DND-41 (cell line): ENCODE data around the gene CDK8.

Experiments used
- ATAC-seq: fragments of 200-7000 bp; cut with Tn5 transposase; 3 replicates; pipeline ENCODE4 v1.9.1; 2021; ENCODE audit warnings: low read depth; ENCODE audit not compliant: insufficient read depth
- DNase-seq: peaks from one replicate; pipeline ENCODE4 v3.0.0-alpha.2; 2020
- H2AFZ ChIP-seq: 2 replicates; pipeline ENCODE4 v1.6.0; 2012; ENCODE audit warnings: low read depth, low read length
- H3K27ac ChIP-seq: 2 replicates; pipeline ENCODE4 v1.5.1; 2012; ENCODE audit warnings: low read length, inconsistent platforms
- H3K27me3 ChIP-seq: fragments of 200-600 bp; sonication (generic); 2 replicates; pipeline ENCODE4 v1.6.0; 2012; ENCODE audit warnings: low read length, mild to moderate bottlenecking, inconsistent platforms; ENCODE audit not compliant: insufficient read depth, poor library complexity
- H3K36me3 ChIP-seq: 2 replicates; pipeline ENCODE4 v1.5.1; 2012; ENCODE audit warnings: low read length, inconsistent platforms; ENCODE audit not compliant: insufficient read depth
- H3K4me1 ChIP-seq: 2 replicates; pipeline ENCODE4 v1.5.1; 2012; ENCODE audit warnings: mild to moderate bottlenecking, low read length; ENCODE audit not compliant: insufficient read depth
- H3K4me2 ChIP-seq: 2 replicates; pipeline ENCODE4 v1.6.0; 2012; ENCODE audit warnings: mild to moderate bottlenecking, moderate library complexity, low read length, inconsistent platforms; ENCODE audit not compliant: insufficient read depth
- H3K4me3 ChIP-seq, 2 experiments: fragments of 200-600 bp in 1 of 2; shearing (Covaris generic) in 1 of 2; 2 replicates each; pipeline ENCODE4 v1.5.1; 2012 to 2016; ENCODE audit warnings: inconsistent platforms in 2 of 2, low read length in 2 of 2, mild to moderate bottlenecking in 2 of 2, low read depth in 1 of 2, moderate library complexity in 1 of 2
- H3K79me2 ChIP-seq: 2 replicates; pipeline ENCODE4 v1.6.0; 2012; ENCODE audit warnings: low read length, inconsistent platforms; ENCODE audit not compliant: insufficient read depth
- H3K9ac ChIP-seq: 2 replicates; pipeline ENCODE4 v1.6.0; 2012; ENCODE audit warnings: low read depth, mild to moderate bottlenecking, inconsistent platforms, low read length, moderate library complexity
- H3K9me3 ChIP-seq: 2 replicates; pipeline ENCODE4 v1.5.1; 2012; ENCODE audit warnings: low read length, moderate library complexity, mild to moderate bottlenecking, inconsistent platforms; ENCODE audit not compliant: insufficient read depth, severe bottlenecking
- H4K20me1 ChIP-seq: 2 replicates; pipeline ENCODE4 v1.6.0; 2012; ENCODE audit warnings: low read length; ENCODE audit not compliant: insufficient read depth
- EZH2 ChIP-seq: IDR thresholded peaks from 3 replicates; pipeline ENCODE4 v1.6.1; 2012; ENCODE audit warnings: borderline replicate concordance, low read depth, mild to moderate bottlenecking, moderate library complexity, low read length, inconsistent platforms; ENCODE audit not compliant: severe bottlenecking
- TF ChIP-seq, protein P1 (sequence below): IDR thresholded peaks from 2 replicates; pipeline ENCODE4 v1.5.1; 2012; ENCODE audit warnings: borderline replicate concordance, low read length, moderate library complexity, mild to moderate bottlenecking; ENCODE audit not compliant: poor library complexity, severe bottlenecking; ENCODE audit errors: extremely low read depth

The CDK8 gene

GRCh38 chr13:26412936-26413716, 159.2 kb downstream of the CDK8 start:
- no peaks in the 10 kb centered on the region for H3K27me3 ChIP-seq
- no peak overlapping the region for H3K4me2 ChIP-seq
- TF ChIP-seq, protein P1, sequence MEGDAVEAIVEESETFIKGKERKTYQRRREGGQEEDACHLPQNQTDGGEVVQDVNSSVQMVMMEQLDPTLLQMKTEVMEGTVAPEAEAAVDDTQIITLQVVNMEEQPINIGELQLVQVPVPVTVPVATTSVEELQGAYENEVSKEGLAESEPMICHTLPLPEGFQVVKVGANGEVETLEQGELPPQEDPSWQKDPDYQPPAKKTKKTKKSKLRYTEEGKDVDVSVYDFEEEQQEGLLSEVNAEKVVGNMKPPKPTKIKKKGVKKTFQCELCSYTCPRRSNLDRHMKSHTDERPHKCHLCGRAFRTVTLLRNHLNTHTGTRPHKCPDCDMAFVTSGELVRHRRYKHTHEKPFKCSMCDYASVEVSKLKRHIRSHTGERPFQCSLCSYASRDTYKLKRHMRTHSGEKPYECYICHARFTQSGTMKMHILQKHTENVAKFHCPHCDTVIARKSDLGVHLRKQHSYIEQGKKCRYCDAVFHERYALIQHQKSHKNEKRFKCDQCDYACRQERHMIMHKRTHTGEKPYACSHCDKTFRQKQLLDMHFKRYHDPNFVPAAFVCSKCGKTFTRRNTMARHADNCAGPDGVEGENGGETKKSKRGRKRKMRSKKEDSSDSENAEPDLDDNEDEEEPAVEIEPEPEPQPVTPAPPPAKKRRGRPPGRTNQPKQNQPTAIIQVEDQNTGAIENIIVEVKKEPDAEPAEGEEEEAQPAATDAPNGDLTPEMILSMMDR, result no peak
- TF ChIP-seq EZH2, result no peak
- H3K4me3 ChIP-seq, result no peak overlapping the region
- H4K20me1 ChIP-seq, result no peaks in the 10 kb centered on the region
- H2AFZ ChIP-seq, result no peak overlapping the region
- H3K27ac ChIP-seq, result no peak overlapping the region
- ATAC-seq (no peak), DNase-seq (no peak)
- no peaks in the 10 kb centered on the region for H3K79me2 ChIP-seq
- no peak overlapping the region for H3K9ac ChIP-seq
- H3K9me3 ChIP-seq, result no peaks in the 10 kb centered on the region
- H3K36me3 ChIP-seq, result no peaks in the 10 kb centered on the region
- H3K4me1 ChIP-seq, result no peaks in the 10 kb centered on the region

DNA sequence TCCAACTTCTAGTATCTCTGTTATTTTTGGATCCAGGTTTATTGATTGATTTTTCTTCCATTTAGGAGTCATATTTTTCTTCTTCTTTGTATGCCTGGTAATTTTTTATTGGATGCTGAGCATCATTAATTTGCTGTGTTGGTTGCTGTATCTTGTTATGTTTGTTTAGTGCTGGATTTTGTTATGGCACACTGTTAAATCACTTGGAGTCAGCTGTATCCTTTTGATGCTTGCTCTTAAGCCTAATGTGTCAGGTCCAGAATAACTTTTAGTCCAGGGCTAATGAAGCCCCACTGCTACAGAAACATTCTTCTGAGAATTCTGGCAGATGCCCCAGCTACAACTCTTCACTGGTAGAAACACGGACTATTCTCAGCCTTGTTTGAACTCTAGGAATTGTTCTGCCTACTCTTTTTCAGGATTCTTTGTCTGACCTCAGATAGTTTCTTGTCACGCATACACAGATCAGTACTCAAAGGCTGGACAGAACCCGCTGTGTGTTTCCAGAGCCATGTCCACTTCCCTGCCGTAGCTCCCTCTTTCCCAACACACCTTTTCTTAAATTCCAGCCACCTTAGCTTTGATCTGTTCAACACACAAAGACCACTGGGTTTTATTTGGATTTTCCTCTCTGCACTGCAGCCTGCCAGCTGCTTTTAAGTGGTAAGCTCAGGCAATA, 166.5 kb downstream of the CDK8 start:
- Histone ChIP-seq H3K9me3 (no peaks in the 10 kb centered on the region), H3K27ac (no peak overlapping the region), H3K4me2 (no peak overlapping the region), H2AFZ (no peak overlapping the region), H3K4me1 (no peaks in the 10 kb centered on the region), H3K4me3 (no peak overlapping the region), H3K36me3 (no peaks in the 10 kb centered on the region), H3K27me3 (no peaks in the 10 kb centered on the region), H4K20me1 (no peaks in the 10 kb centered on the region), H3K9ac (no peak overlapping the region), H3K79me2 (no peaks in the 10 kb centered on the region)
- no peak for ATAC-seq
- no peak for DNase-seq
- no peak for TF ChIP-seq EZH2
- TF ChIP-seq, protein P1, result no peak

DNA sequence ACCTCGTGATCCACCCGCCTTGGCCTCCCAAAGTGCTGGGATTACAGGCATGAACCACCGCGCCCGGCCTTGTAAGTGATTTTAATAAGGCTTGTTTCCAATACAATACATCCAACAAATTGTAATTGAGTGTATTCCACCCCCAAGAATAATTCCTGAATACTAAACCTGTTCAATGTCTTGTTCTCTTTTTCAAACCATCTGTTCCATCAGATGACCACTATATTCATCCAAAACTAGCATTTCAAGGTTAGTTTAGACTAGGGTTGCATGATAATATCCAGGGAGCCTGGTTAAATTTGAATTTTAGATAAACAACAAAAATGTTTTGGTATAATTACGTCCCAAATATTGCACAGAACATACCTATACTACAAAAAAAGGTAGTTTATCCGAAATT, 168.1 kb downstream of the CDK8 start:
- H3K79me2 ChIP-seq, result no peaks in the 10 kb centered on the region

More for the DNA sequence above, 168.1 kb downstream of the CDK8 start:
- no peak overlapping the region for H3K4me3 ChIP-seq
- no peak overlapping the region for H2AFZ ChIP-seq
- no peaks in the 10 kb centered on the region for H3K4me1 ChIP-seq
- no peak overlapping the region for H3K4me2 ChIP-seq
- H3K9me3 ChIP-seq, result no peaks in the 10 kb centered on the region
- TF ChIP-seq EZH2, result no peak
- TF ChIP-seq, protein P1, result no peak
- H3K27me3 ChIP-seq, result no peaks in the 10 kb centered on the region
- no peak overlapping the region for H3K9ac ChIP-seq
- H4K20me1 ChIP-seq, result no peaks in the 10 kb centered on the region
- DNase-seq (no peak), ATAC-seq (no peak)
- no peak overlapping the region for H3K27ac ChIP-seq
- no peaks in the 10 kb centered on the region for H3K36me3 ChIP-seq
